SK-N-SH treated with all-trans-retinoic acid at 6 μM for 48 hours (cell line): Measurements from ENCODE around the gene PGC.

Experiments used
- ARNTL ChIP-seq: fragments of 450-650 bp; formaldehyde crosslinking; IDR thresholded peaks from 2 replicates; pipeline ENCODE4 v1.5.0; 2020; ENCODE audit warnings: low read depth, mild to moderate bottlenecking, moderate library complexity, borderline replicate concordance
- CSRNP3 ChIP-seq: fragments of 250-450 bp; sonication (Bioruptor Pico); IDR thresholded peaks from 2 replicates; pipeline ENCODE4 v1.5.1; 2021; ENCODE audit warnings: mild to moderate bottlenecking, moderate library complexity
- ISL1 ChIP-seq: fragments of 250-450 bp; sonication (Bioruptor Pico); IDR thresholded peaks from 2 replicates; pipeline ENCODE4 v2.1.2; 2022; ENCODE audit warnings: mild to moderate bottlenecking, moderate library complexity
- SNAI2 ChIP-seq: fragments of 250-450 bp; sonication (Bioruptor Pico); IDR thresholded peaks from 2 replicates; pipeline ENCODE4 v1.5.0; 2020; ENCODE audit warnings: mild to moderate bottlenecking, moderate library complexity
- ZFP3 ChIP-seq: fragments of 250-450 bp; sonication (Bioruptor Pico); IDR thresholded peaks from 2 replicates; pipeline ENCODE4 v1.5.0; 2020; ENCODE audit warnings: mild to moderate bottlenecking, moderate library complexity
- ZFP30 ChIP-seq: fragments of 450-650 bp; formaldehyde crosslinking; IDR thresholded peaks from 2 replicates; pipeline ENCODE4 v1.5.0; 2022; ENCODE audit warnings: mild to moderate bottlenecking, moderate library complexity
- ZNF70 ChIP-seq: fragments of 450-650 bp; formaldehyde crosslinking; IDR thresholded peaks from 2 replicates; pipeline ENCODE4 v1.5.0; 2020; ENCODE audit warnings: mild to moderate bottlenecking, moderate library complexity
- ZNF8 ChIP-seq: fragments of 450-650 bp; formaldehyde crosslinking; IDR thresholded peaks from 2 replicates; pipeline ENCODE4 v1.5.0; 2020; ENCODE audit warnings: mild to moderate bottlenecking, moderate library complexity
- TF ChIP-seq, protein P1 (sequence below): fragments of 250-450 bp; sonication (Bioruptor Pico); IDR thresholded peaks from 2 replicates; pipeline ENCODE4 v1.5.0; 2020; ENCODE audit warnings: mild to moderate bottlenecking, moderate library complexity
- TF ChIP-seq, protein P2 (sequence below): fragments of 250-450 bp; sonication (Bioruptor Pico); IDR thresholded peaks from 2 replicates; pipeline ENCODE4 v1.8.0; 2020; ENCODE audit warnings: mild to moderate bottlenecking, moderate library complexity, borderline replicate concordance

DNA sequence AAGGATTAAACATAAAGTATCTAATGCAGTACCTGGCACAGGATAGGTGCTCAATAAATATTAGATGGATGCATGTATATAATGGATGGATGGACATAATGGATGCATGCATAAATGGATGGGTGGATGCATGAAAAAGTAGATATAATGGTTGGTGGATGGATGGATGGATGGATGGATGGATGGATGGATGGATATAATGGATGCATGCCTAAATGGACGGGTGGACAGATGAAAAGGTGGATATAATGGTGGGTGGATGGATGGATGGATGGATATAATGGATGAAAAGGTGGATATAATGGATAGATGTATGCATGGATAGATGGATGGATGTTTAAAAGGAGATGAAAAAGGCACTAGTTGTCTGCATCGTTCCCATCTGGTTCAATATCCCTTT lies 37.8 kb downstream of the PGC start:
- TF ChIP-seq CSRNP3 (CRISPR knock-in tag) (no peak), ARNTL (no peak), ZNF70 (CRISPR knock-in tag) (no peak), ZFP30 (CRISPR knock-in tag) (no peak), ZFP3 (CRISPR knock-in tag) (no peak), SNAI2 (CRISPR knock-in tag) (no peak), ISL1 (CRISPR knock-in tag) (no peak), ZNF8 (CRISPR knock-in tag) (no peak)
- TF ChIP-seq, protein P1, sequence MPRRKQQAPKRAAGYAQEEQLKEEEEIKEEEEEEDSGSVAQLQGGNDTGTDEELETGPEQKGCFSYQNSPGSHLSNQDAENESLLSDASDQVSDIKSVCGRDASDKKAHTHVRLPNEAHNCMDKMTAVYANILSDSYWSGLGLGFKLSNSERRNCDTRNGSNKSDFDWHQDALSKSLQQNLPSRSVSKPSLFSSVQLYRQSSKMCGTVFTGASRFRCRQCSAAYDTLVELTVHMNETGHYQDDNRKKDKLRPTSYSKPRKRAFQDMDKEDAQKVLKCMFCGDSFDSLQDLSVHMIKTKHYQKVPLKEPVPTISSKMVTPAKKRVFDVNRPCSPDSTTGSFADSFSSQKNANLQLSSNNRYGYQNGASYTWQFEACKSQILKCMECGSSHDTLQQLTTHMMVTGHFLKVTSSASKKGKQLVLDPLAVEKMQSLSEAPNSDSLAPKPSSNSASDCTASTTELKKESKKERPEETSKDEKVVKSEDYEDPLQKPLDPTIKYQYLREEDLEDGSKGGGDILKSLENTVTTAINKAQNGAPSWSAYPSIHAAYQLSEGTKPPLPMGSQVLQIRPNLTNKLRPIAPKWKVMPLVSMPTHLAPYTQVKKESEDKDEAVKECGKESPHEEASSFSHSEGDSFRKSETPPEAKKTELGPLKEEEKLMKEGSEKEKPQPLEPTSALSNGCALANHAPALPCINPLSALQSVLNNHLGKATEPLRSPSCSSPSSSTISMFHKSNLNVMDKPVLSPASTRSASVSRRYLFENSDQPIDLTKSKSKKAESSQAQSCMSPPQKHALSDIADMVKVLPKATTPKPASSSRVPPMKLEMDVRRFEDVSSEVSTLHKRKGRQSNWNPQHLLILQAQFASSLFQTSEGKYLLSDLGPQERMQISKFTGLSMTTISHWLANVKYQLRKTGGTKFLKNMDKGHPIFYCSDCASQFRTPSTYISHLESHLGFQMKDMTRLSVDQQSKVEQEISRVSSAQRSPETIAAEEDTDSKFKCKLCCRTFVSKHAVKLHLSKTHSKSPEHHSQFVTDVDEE (CRISPR knock-in tag), result no peak
- TF ChIP-seq, protein P2, sequence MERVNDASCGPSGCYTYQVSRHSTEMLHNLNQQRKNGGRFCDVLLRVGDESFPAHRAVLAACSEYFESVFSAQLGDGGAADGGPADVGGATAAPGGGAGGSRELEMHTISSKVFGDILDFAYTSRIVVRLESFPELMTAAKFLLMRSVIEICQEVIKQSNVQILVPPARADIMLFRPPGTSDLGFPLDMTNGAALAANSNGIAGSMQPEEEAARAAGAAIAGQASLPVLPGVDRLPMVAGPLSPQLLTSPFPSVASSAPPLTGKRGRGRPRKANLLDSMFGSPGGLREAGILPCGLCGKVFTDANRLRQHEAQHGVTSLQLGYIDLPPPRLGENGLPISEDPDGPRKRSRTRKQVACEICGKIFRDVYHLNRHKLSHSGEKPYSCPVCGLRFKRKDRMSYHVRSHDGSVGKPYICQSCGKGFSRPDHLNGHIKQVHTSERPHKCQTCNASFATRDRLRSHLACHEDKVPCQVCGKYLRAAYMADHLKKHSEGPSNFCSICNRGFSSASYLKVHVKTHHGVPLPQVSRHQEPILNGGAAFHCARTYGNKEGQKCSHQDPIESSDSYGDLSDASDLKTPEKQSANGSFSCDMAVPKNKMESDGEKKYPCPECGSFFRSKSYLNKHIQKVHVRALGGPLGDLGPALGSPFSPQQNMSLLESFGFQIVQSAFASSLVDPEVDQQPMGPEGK, result no peak
